GM12873 (cell line): ENCODE measurements around the gene PDGFB.
A peak's percentile ranks its signal among the peaks of the same experiment; 100 is the strongest.

Experiments used
- CTCF ChIP-seq: IDR thresholded peaks from 2 replicates; pipeline ENCODE4 v1.5.1; 2012; ENCODE audit warnings: low read depth, mild to moderate bottlenecking, moderate library complexity, low read length, control low read depth; ENCODE audit not compliant: insufficient read depth; ENCODE audit errors: missing control alignments

PDGFB gene

GRCh38 chr22:39244496-39245129 lies at the start of gene PDGFB:
PDGFB (minus strand) TSS chr22:39244982; CDS start chr22:39243963, 1,019 bp downstream.
- no peak for TF ChIP-seq CTCF

- TF ChIP-seq CTCF: no peak
Observed at GRCh38 chr22:39293766-39294368, 49.1 kb upstream of the PDGFB start.

- TF ChIP-seq CTCF: no peak
Observed at GRCh38 chr22:39292561-39293074, 47.8 kb upstream of the PDGFB start.

- TF ChIP-seq CTCF: no peak
Observed at GRCh38 chr22:39292031-39292462, 47.3 kb upstream of the PDGFB start.

- TF ChIP-seq CTCF: peak; percentile 22
Observed at GRCh38 chr22:39291523-39291922, 46.7 kb upstream of the PDGFB start.

- no peak for TF ChIP-seq CTCF
Observed at GRCh38 chr22:39290724-39291161, 46.0 kb upstream of the PDGFB start.

GRCh38 chr22:39289975-39290720 lies 45.4 kb upstream of the PDGFB start:
- no peak for TF ChIP-seq CTCF
